Measurements from ENCODE around the gene ARAP3.

GRCh38 chr5:141657937-141658545 is 24.0 kb downstream of the ARAP3 start:
- TF ChIP-seq POLR2A (IDR thresholded peaks at IDR 0.05) (no peak), CTCF (IDR thresholded peaks at IDR 0.05) (no peak)
